ENCODE data around the gene TMEM250.

GRCh38 chr9:136119061-136119882 lies 597 bp upstream of the TMEM250 start:
- no peak for TF ChIP-seq SUZ12 (IDR thresholded peaks at IDR 0.05; ENCODE audit: extremely low read depth, insufficient read depth, insufficient read length)
- no peak for TF ChIP-seq YY1 (IDR thresholded peaks at IDR 0.05; ENCODE audit: insufficient read depth, insufficient read length)
- no peak for TF ChIP-seq ZNF274 (IDR thresholded peaks at IDR 0.05; ENCODE audit: low read depth, low read length)

All from NT2/D1 (cell line).